GM12878 (cell line): ENCODE results near the gene DDX4. TPM values are rescaled to one million over a fixed set of nuclear protein-coding genes. Genes with fewer than 3 reads are reported as not detected.
A peak's percentile ranks its signal among the peaks of the same experiment; 100 is the strongest.

Experiments used
- ATAC-seq: fragments of 200-7000 bp; cut with Tn5 transposase; 3 replicates; pipeline ENCODE4 v1.9.1; 2020; ENCODE audit warnings: mild to moderate bottlenecking, moderate library complexity
- Bru-seq: library from RNA; stranded (reverse); fragments of 400-500 nt; gene quantifications from one replicate; lab custom pipeline; 2021; lab: Mats Ljungman, UMichigan
- BruChase-seq, 2 experiments: library from RNA; stranded (reverse); fragments of 400-500 nt; gene quantifications; one replicate each; lab custom pipeline; 2021; lab: Mats Ljungman, UMichigan
- BruUV-seq: library from RNA; stranded (reverse); fragments of 400-500 nt; replicated peaks from 2 replicates; lab custom pipeline; 2021; lab: Mats Ljungman, UMichigan
- CTCF ChIA-PET: fragments of 300-600 bp; sonication (Branson Sonifier 250); formaldehyde crosslinking; extraction: SDS; loops from one replicate; lab custom pipeline; 2021; ENCODE audit warnings: inconsistent platforms; lab: Yijun Ruan, JAX
- POLR2A ChIA-PET: fragments of 350-600 bp; formaldehyde crosslinking; extraction: SDS; loops from one replicate; lab custom pipeline; 2021; ENCODE audit warnings: inconsistent platforms; lab: Charles Lee
- RAD21 ChIA-PET: fragments of 300-600 bp; sonication (Branson Sonifier 250); formaldehyde crosslinking; loops from one replicate; lab custom pipeline; 2023; ENCODE audit warnings: antibody characterized with exemption; ENCODE audit not compliant: unreplicated experiment; lab: Charles Lee
- SMC1A ChIA-PET: fragments of 300-600 bp; sonication (Branson Sonifier 250); formaldehyde crosslinking; loops from one replicate; lab custom pipeline; 2023; ENCODE audit not compliant: unreplicated experiment, uncharacterized antibody; lab: Charles Lee
- DNase-seq: peaks from one replicate; pipeline ENCODE4 v3.0.0-alpha.2; 2011; ENCODE audit warnings: low read depth, low spot score
- FAIRE-seq: peaks from 3 replicates; lab custom pipeline; 2011; peaks lifted over from hg19 to GRCh38; lab: Jason Lieb, UNC
- H2AFZ ChIP-seq: 2 replicates; pipeline ENCODE4 v1.6.0; 2011; ENCODE audit warnings: low read depth, low read length, control low read depth; ENCODE audit not compliant: control insufficient read depth
- H3K27ac ChIP-seq: 2 replicates; pipeline ENCODE4 v1.5.1; 2011; ENCODE audit warnings: control low read depth; ENCODE audit not compliant: control insufficient read depth, insufficient read depth
- H3K27me3 ChIP-seq, 2 experiments: replicated peaks in 1 of 2; 2 replicates each; pipeline versions ENCODE4 v1.6.0 to v1.6.1; 2011; ENCODE audit warnings: low read length in 1 of 2; ENCODE audit not compliant: control insufficient read depth in 2 of 2, insufficient read depth in 2 of 2
- H3K36me3 ChIP-seq, 2 experiments: 2 replicates each; pipeline ENCODE4 v1.5.1; 2011; ENCODE audit warnings: low read length in 1 of 2; ENCODE audit not compliant: control insufficient read depth in 2 of 2, insufficient read depth in 2 of 2
- H3K4me1 ChIP-seq: 2 replicates; pipeline ENCODE4 v1.6.1; 2011; ENCODE audit warnings: mild to moderate bottlenecking, low read length, moderate library complexity, mixed read lengths; ENCODE audit not compliant: control insufficient read depth, insufficient read depth
- H3K4me2 ChIP-seq: 2 replicates; pipeline ENCODE4 v1.6.0; 2011; ENCODE audit warnings: control low read depth; ENCODE audit not compliant: control insufficient read depth, insufficient read depth
- H3K4me3 ChIP-seq: fragments of 200-600 bp; sonication (generic); 2 replicates; pipeline ENCODE4 v1.5.1; 2016
- H3K79me2 ChIP-seq: 2 replicates; pipeline ENCODE4 v1.6.0; 2011; ENCODE audit warnings: low read length; ENCODE audit not compliant: control insufficient read depth, insufficient read depth
- H3K9ac ChIP-seq: 2 replicates; pipeline ENCODE4 v1.8.0; 2011; ENCODE audit warnings: low read length, control low read depth, mixed read lengths; ENCODE audit not compliant: control insufficient read depth, insufficient read depth
- H3K9me3 ChIP-seq: replicated peaks from 3 replicates; pipeline ENCODE4 v1.5.1; 2011; ENCODE audit warnings: mild to moderate bottlenecking, low read length; ENCODE audit not compliant: control insufficient read depth, insufficient read depth
- H4K20me1 ChIP-seq: 2 replicates; pipeline ENCODE4 v1.6.0; 2011; ENCODE audit not compliant: control insufficient read depth, insufficient read depth
- CBX3 ChIP-seq: fragments of 200-600 bp; sonication (generic); IDR thresholded peaks from 2 replicates; pipeline ENCODE4 v1.6.1; 2016; ENCODE audit warnings: low read depth, borderline replicate concordance
- JUNB ChIP-seq: IDR thresholded peaks from 2 replicates; pipeline ENCODE4 v1.6.1; 2016; ENCODE audit warnings: antibody characterized with exemption, mild to moderate bottlenecking
- KLF5 ChIP-seq: fragments of 450-650 bp; IDR thresholded peaks from 2 replicates; pipeline ENCODE4 v1.6.1; 2014; ENCODE audit warnings: mild to moderate bottlenecking; ENCODE audit not compliant: partially characterized antibody
- NBN ChIP-seq: fragments of 450-650 bp; IDR thresholded peaks from 2 replicates; pipeline ENCODE4 v1.6.1; 2016
- NR2C1 ChIP-seq: fragments of 450-650 bp; IDR thresholded peaks from 2 replicates; pipeline ENCODE4 v1.6.1; 2017; ENCODE audit warnings: antibody characterized with exemption, mild to moderate bottlenecking, moderate library complexity
- PAX8 ChIP-seq: fragments of 450-650 bp; IDR thresholded peaks from 2 replicates; pipeline ENCODE4 v1.6.1; 2017; ENCODE audit warnings: mild to moderate bottlenecking, moderate library complexity
- RBBP5 ChIP-seq: fragments of 200-600 bp; sonication (generic); conservative IDR thresholded peaks from 2 replicates; pipeline ENCODE4 v1.6.1; 2016
- RELA ChIP-seq: fragments of 450-650 bp; IDR thresholded peaks from 2 replicates; pipeline ENCODE4 v1.8.0; 2014; ENCODE audit warnings: borderline replicate concordance; ENCODE audit not compliant: partially characterized antibody
- SIN3A ChIP-seq: IDR thresholded peaks from 2 replicates; pipeline ENCODE4 v1.6.1; 2012; ENCODE audit warnings: low read depth, low read length, improper control_type of control experiment
- SRF ChIP-seq, 2 experiments: IDR thresholded peaks; 2 replicates each; pipeline ENCODE4 v1.6.1; 2011; ENCODE audit warnings: low read depth in 2 of 2, low read length in 2 of 2, mild to moderate bottlenecking in 1 of 2, moderate library complexity in 1 of 2
- STAT1 ChIP-seq: fragments of 450-650 bp; conservative IDR thresholded peaks from 2 replicates; pipeline ENCODE4 v1.6.1; 2014; ENCODE audit warnings: antibody characterized with exemption, mild to moderate bottlenecking
- TAF1 ChIP-seq: IDR thresholded peaks from 2 replicates; pipeline ENCODE4 v1.6.1; 2011; ENCODE audit warnings: mild to moderate bottlenecking, low read depth, low read length, borderline replicate concordance
- ZNF217 ChIP-seq: fragments of 450-650 bp; IDR thresholded peaks from 2 replicates; pipeline ENCODE4 v1.6.1; 2017; ENCODE audit warnings: antibody characterized with exemption, mild to moderate bottlenecking
- WGBS: methylation state at CpG from one replicate; pipeline ENCODE4 v1.1.6; 2016; ENCODE audit warnings: low lambda C conversion rate; ENCODE audit not compliant: insufficient replicate concordance, insufficient coverage; ENCODE audit errors: missing lambda C conversion rate; 5-methylcytosine and 5-hydroxymethylcytosine counted together
- in situ Hi-C: fragments of 300-500 bp; cut with MboI; formaldehyde crosslinking; loops from 9 replicates; pipeline ENCODE4 v1.14.3; 2018; ENCODE audit warnings: mixed read lengths
- intact Hi-C: fragments of 100-400 bp; cut with micrococcal nuclease; formaldehyde crosslinking; loops from one replicate; pipeline ENCODE4 v1.14.2; 2022; ENCODE audit not compliant: unreplicated experiment
- long read RNA-seq, 2 experiments: library from polyadenylated mRNA; unstranded; transcript quantifications; one replicate each; pipeline ENCODE4 v2.0.0, GENCODE V29; 2019 to 2020
- polyA minus RNA-seq, 3 experiments: library from RNA; depleted of rRNA, polyadenylated mRNA; stranded (reverse); fragments of >200 nt; gene quantifications; 2 replicates each; pipeline ENCODE4 v1.2.3, GENCODE V29; 2011
- polyA plus RNA-seq, 11 experiments: library from polyadenylated mRNA; depleted of rRNA in 4 of 11; unstranded in 6 of 11; stranded (reverse) in 5 of 11; fragments of >200 nt; fragmentation: Nextera tagmentation in 4 of 11; fragmentation: Illumina TruSeq in 1 of 11; extraction: Ambion mirVana in 4 of 11; extraction: Trizol in 1 of 11; gene quantifications; 1 replicate in 1 of 11; 2 replicates in 10 of 11; pipeline versions ENCODE4 v1.2.1 to v1.2.3, GENCODE V29; 2011 to 2016; ENCODE audit warnings: inconsistent platforms in 2 of 11, missing spikeins in 2 of 11, low read depth in 1 of 11
- total RNA-seq, 4 experiments: library from RNA; depleted of rRNA in 3 of 4; stranded (reverse); fragments of >200 nt in 3 of 4; fragmentation: Illumina TruSeq in 1 of 4; extraction: Trizol in 1 of 4; gene quantifications; 2 replicates each; pipeline versions ENCODE4 v1.2.1 to v1.2.3, GENCODE V29; 2013 to 2021
- TF ChIP-seq, protein P1 (sequence below): fragments of 450-650 bp; IDR thresholded peaks from 2 replicates; pipeline ENCODE4 v1.6.1; 2017; ENCODE audit warnings: mild to moderate bottlenecking
- TF ChIP-seq, protein P2 (sequence below): IDR thresholded peaks from 2 replicates; pipeline ENCODE4 v1.6.1; 2011; ENCODE audit warnings: low read depth, low read length, improper control_type of control experiment, borderline replicate concordance

The DDX4 gene
- total RNA-seq (2013; cell fraction: nucleolus; rRNA removed), result 1.0 TPM in 1 of 2 replicates, not detected in the other
- total RNA-seq (2014; rRNA removed), result 0.27 TPM in 1 of 2 replicates, not detected in the other
- total RNA-seq (2014; rRNA removed; fragmentation: Illumina TruSeq; extraction: Trizol), result not detected in 2 replicates
- 0.36 TPM in 1 of 2 replicates, not detected in the other for total RNA-seq (2021)
- polyA plus RNA-seq (2011; ENCODE audit: low read depth), result not detected
- polyA plus RNA-seq (2011; rRNA removed), result 0.08 and 0.12 TPM in 2 replicates
- polyA plus RNA-seq (2011; cell fraction: cytosol; rRNA removed), result 0.05 TPM in 1 of 2 replicates, not detected in the other
- 0.12 and 0.34 TPM in 2 replicates for polyA plus RNA-seq (2011; cell fraction: nucleus; rRNA removed)
- polyA plus RNA-seq (2012), result 0.07 and 0.09 TPM in 2 replicates
- polyA plus RNA-seq (2014; fragmentation: Illumina TruSeq; extraction: Trizol), result 0.10 TPM in 1 of 2 replicates, not detected in the other
- under 1 TPM; 0.08 to 0.09 TPM for polyA plus RNA-seq (2014; fragmentation: Nextera tagmentation; extraction: Ambion mirVana)
- polyA plus RNA-seq (2014; rRNA removed), result 0.05 and 0.06 TPM in 2 replicates
- not detected for polyA plus RNA-seq (2016; fragmentation: Nextera tagmentation; extraction: Ambion mirVana)
- polyA minus RNA-seq (2011; rRNA and poly(A)+ RNA removed), result not detected in 2 replicates
- polyA minus RNA-seq (2011; cell fraction: cytosol; rRNA and poly(A)+ RNA removed), result not detected in 2 replicates
- not detected in 2 replicates for polyA minus RNA-seq (2011; cell fraction: nucleus; rRNA and poly(A)+ RNA removed)
- Bru-seq, nascent RNA, result percentile 19 among the genes with signal in this experiment
- BruChase-seq, experiment 1, labeled RNA remaining after a 6-hour chase, result percentile 21 among the genes with signal in this experiment
- percentile 21 among the genes with signal in this experiment for BruChase-seq, experiment 2, labeled RNA remaining after a 2-hour chase
- long read RNA-seq, experiment 1, result 0 reads
- long read RNA-seq, experiment 2, partial matches to known transcripts, result 0 of 1 reads
- long read RNA-seq, experiment 2, other reads (novel, unspliced or antisense), result 1 of 1 reads

DNA sequence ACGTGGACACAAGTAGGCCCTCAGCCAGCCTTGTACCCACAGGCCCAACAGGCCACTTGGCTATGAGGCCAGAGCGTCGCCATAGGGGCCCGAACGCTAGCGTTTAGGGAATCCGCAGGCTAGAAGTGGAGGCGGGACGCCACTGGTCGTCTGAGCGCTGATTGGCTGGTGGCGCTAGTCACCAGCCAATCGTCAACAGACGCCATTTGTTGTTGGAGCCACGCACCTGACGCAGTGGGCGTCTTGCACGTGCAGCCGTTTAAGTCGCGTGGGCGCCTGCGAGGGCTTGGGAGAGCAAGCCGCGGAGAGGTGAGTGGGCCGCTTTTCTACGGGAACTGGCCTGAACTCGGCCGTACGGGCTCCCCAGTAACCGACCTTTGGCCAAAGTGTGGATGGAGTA is at the start of gene DDX4:
DDX4 (plus strand) TSS at position 269 of the 400 bp plus-strand sequence. CDS start 903 bp downstream, outside the sequence.
- intact Hi-C loops, result no loop called here
- H4K20me1 ChIP-seq, result no peaks in the 10 kb centered on the region
- no TSS peak for BruUV-seq
- no peaks in the 10 kb centered on the region for H3K36me3 ChIP-seq
- no peaks in the 10 kb centered on the region for H3K79me2 ChIP-seq
- no peak within 1 kb of the TSS for H3K27ac ChIP-seq
- H2AFZ ChIP-seq, result no peak within 1 kb of the TSS
- no peak for ATAC-seq
- TF ChIP-seq, protein P1, sequence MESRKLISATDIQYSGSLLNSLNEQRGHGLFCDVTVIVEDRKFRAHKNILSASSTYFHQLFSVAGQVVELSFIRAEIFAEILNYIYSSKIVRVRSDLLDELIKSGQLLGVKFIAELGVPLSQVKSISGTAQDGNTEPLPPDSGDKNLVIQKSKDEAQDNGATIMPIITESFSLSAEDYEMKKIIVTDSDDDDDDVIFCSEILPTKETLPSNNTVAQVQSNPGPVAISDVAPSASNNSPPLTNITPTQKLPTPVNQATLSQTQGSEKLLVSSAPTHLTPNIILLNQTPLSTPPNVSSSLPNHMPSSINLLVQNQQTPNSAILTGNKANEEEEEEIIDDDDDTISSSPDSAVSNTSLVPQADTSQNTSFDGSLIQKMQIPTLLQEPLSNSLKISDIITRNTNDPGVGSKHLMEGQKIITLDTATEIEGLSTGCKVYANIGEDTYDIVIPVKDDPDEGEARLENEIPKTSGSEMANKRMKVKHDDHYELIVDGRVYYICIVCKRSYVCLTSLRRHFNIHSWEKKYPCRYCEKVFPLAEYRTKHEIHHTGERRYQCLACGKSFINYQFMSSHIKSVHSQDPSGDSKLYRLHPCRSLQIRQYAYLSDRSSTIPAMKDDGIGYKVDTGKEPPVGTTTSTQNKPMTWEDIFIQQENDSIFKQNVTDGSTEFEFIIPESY, result no peak
- TF ChIP-seq JUNB (no peak), TAF1 (no peak), SIN3A (no peak), KLF5 (no peak), CBX3 (no peak), PAX8 (no peak), NR2C1 (no peak), RBBP5 (no peak), STAT1 (no peak), RELA (no peak), ZNF217 (no peak), NBN (no peak), SRF (IDR thresholded peaks at IDR 0.05; ENCODE audit: low read depth in 2 of 2, low read length in 2 of 2) (no peak)
- TF ChIP-seq, protein P2, sequence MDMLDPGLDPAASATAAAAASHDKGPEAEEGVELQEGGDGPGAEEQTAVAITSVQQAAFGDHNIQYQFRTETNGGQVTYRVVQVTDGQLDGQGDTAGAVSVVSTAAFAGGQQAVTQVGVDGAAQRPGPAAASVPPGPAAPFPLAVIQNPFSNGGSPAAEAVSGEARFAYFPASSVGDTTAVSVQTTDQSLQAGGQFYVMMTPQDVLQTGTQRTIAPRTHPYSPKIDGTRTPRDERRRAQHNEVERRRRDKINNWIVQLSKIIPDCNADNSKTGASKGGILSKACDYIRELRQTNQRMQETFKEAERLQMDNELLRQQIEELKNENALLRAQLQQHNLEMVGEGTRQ, result no peak
- WGBS, result 88% methylated on average over 30 of the region's 31 CpGs
- no peak within 1 kb of the TSS for H3K4me3 ChIP-seq
- ChIA-PET POLR2A (no interaction called here), CTCF (no interaction called here), SMC1A (no interaction called here), RAD21 (no interaction called here)
- H3K4me2 ChIP-seq, result no peak within 1 kb of the TSS
- no peak within 1 kb of the TSS for H3K9ac ChIP-seq
- no peak for FAIRE-seq
- in situ Hi-C loops, result no loop called here
- no peaks in the 10 kb centered on the region for H3K9me3 ChIP-seq
- DNase-seq, result no peak
- H3K4me1 ChIP-seq, result no peaks in the 10 kb centered on the region
- H3K27me3 ChIP-seq, result no peaks in the 10 kb centered on the region
